ENCODE measurements around the gene PHF21A. TPM values are rescaled to one million over a fixed set of nuclear protein-coding genes. Genes with fewer than 3 reads are reported as not detected.

PHF21A gene
- total RNA-seq, 2 experiments from 2014 or later = 36.2 to 40.4 TPM

DNA sequence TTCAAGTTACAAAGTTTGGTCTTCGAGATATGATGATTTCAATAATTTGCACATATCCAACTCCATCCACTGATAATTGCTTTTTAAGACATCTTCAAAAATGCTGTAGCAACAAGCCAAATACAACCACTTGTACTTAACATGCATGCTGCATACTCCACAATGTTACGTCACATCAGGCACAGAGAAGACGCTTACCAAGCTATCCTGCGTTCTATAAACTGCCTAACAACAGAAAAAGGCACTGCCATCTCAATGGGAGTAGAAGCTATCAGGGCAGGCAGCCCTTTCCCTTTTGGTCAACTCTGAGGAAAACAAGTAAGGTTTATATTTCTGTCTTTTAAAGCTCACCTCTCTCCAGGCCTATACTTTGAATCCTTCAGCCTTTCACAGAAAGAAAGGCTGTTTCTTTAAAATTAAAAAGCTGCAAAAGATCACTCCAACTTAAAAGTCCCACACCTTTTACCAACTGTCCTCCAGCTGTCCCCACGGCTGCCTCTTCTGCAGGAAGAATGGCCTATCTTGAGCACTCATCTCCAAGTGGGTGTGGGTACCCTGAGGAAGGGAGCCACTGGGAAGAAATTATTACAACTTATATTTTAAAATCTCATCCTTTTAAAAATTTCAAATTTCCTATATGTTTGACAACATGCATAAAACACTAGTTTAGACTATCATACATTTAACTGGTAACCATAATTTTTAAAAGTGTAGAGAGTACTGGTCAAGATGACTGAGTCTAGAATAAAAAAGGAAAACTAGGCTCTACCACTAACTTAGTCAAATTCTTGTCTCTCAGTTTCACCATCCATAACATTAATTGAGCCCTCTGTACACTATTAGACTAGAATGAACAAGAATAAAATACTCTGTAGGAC lies 14.5 kb downstream of the PHF21A start:
- H3K27ac Mint-ChIP-seq = no peak overlapping the region
- POLR2A ChIA-PET = no interaction called here
- H3K36me3 Mint-ChIP-seq (ENCODE audit: low read depth) = no peaks in the 10 kb centered on the region
- DNase-seq (no peak), ATAC-seq (no peak)
- CTCF ChIA-PET = interaction anchor here (0.7 to 1.2 kb wide), 2 partner anchors 11 to 147 kb away, joined by 4 to 5 read pairs; no protein-coding TSS in a partner anchor
- no peaks in the 10 kb centered on the region for H3K9me3 Mint-ChIP-seq
- intact Hi-C loops (cut with micrococcal nuclease) = no loop called here
- H3K4me3 Mint-ChIP-seq = no peak overlapping the region
- H3K4me1 Mint-ChIP-seq (ENCODE audit: low read depth) = peaks cover 27% of the 10 kb centered on the region
- H3K27me3 Mint-ChIP-seq = no peaks in the 10 kb centered on the region
- TF ChIP-seq CTCF (IDR thresholded peaks at IDR 0.05) = no peak

- no peak for DNase-seq
- POLR2A ChIA-PET = no interaction called here
- Mint-ChIP-seq H3K27ac (no peak overlapping the region), H3K27me3 (no peaks in the 10 kb centered on the region), H3K36me3 (ENCODE audit: low read depth) (no peaks in the 10 kb centered on the region), H3K9me3 (no peaks in the 10 kb centered on the region), H3K4me3 (no peak overlapping the region), H3K4me1 (ENCODE audit: low read depth) (peaks cover 30% of the 10 kb centered on the region)
- TF ChIP-seq CTCF (IDR thresholded peaks at IDR 0.05) = no peak
- CTCF ChIA-PET = interaction anchor here (1.2 kb wide), 1 partner anchor 12 kb away, joined by 4 read pairs; no protein-coding TSS in a partner anchor
- ATAC-seq = no peak
- intact Hi-C loops (cut with micrococcal nuclease) = no loop called here
Measured at GRCh38 chr11:46105926-46106325, 15.3 kb downstream of the PHF21A start.

- Mint-ChIP-seq H3K9me3 (no peaks in the 10 kb centered on the region), H3K4me1 (ENCODE audit: low read depth) (peaks cover 37% of the 10 kb centered on the region), H3K27me3 (no peaks in the 10 kb centered on the region), H3K4me3 (no peak overlapping the region), H3K36me3 (ENCODE audit: low read depth) (no peaks in the 10 kb centered on the region), H3K27ac (no peak overlapping the region)
- CTCF ChIA-PET = interaction anchor here (1.2 to 2.7 kb wide), 4 partner anchors 10 to 13 kb away, joined by 4 to 11 read pairs (median 8); no protein-coding TSS in a partner anchor
- POLR2A ChIA-PET = interaction anchor here (1.8 kb wide), 1 partner anchor 9 kb away, joined by 4 read pairs; no protein-coding TSS in a partner anchor
- DNase-seq (no peak), ATAC-seq (peak; percentile 27)
- intact Hi-C loops (cut with micrococcal nuclease) = no loop called here
- no peak for TF ChIP-seq CTCF (IDR thresholded peaks at IDR 0.05)
Measured at GRCh38 chr11:46105134-46105628, 16.1 kb downstream of the PHF21A start.

DNA sequence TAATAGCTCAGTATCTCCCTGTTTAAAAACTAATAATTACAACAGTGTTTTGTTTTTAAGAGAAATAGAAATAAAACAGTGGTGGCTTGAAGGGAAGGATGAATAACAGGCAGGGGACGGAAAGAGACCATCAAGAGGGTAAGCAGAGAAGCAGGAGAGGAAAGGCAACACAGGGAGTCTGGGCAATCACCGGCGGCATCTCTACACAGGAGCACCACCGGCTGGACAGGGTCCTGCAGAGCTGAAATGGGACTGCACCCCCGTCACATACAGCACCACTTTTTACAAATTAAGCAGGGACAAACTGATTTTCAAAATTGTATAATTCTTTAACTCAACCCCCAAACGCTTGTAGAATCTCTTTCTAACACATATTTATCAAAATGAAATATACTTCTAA lies 18.4 kb downstream of the PHF21A start:
- Mint-ChIP-seq H3K27ac (no peak overlapping the region), H3K36me3 (ENCODE audit: low read depth) (no peaks in the 10 kb centered on the region), H3K4me1 (ENCODE audit: low read depth) (peaks cover 50% of the 10 kb centered on the region), H3K4me3 (no peak overlapping the region), H3K9me3 (no peaks in the 10 kb centered on the region), H3K27me3 (no peaks in the 10 kb centered on the region)
- intact Hi-C loops (cut with micrococcal nuclease) = no loop called here
- DNase-seq = no peak
- ChIA-PET CTCF (interaction anchor here (2.2 to 2.7 kb wide), 3 partner anchors 10 to 138 kb away, joined by 7 to 11 read pairs (median 9); no protein-coding TSS in a partner anchor), POLR2A (no interaction called here)
- TF ChIP-seq CTCF (IDR thresholded peaks at IDR 0.05) = no peak
- ATAC-seq = no peak

- TF ChIP-seq CTCF (IDR thresholded peaks at IDR 0.05) = no peak
Measured at GRCh38 chr11:46100670-46101069, 20.6 kb downstream of the PHF21A start.

More at GRCh38 chr11:46100670-46101069, 20.6 kb downstream of the PHF21A start:
- Mint-ChIP-seq H3K27me3 (no peaks in the 10 kb centered on the region), H3K4me1 (ENCODE audit: low read depth) (peaks cover 55% of the 10 kb centered on the region), H3K36me3 (ENCODE audit: low read depth) (no peaks in the 10 kb centered on the region), H3K9me3 (no peaks in the 10 kb centered on the region), H3K27ac (peak overlapping the region; percentile 64), H3K4me3 (peak overlapping the region; percentile 61)
- no peak for DNase-seq
- intact Hi-C loops (cut with micrococcal nuclease) = no loop called here
- POLR2A ChIA-PET = interaction anchor here (0.9 kb wide), 1 partner anchor 13 kb away, joined by 3 read pairs; no protein-coding TSS in a partner anchor
- ATAC-seq = peak; percentile 53
- CTCF ChIA-PET = interaction anchor here (0.8 to 1.4 kb wide), 4 partner anchors 11 to 23 kb away, joined by 3 to 4 read pairs (median 3); no protein-coding TSS in a partner anchor

Measured in activated CD8-positive, alpha-beta T cell treated with anti-CD3 and anti-CD28 coated beads for 36 hours (primary cell).